Measurements from ENCODE around the gene LRFN2. TPM values are rescaled to one million over a fixed set of nuclear protein-coding genes. Genes with fewer than 3 reads are reported as not detected.

The LRFN2 gene
- total and polyA plus RNA-seq, 2 donors from 2014 or later = not detected

- Histone ChIP-seq H3K9me3 (ENCODE audit: control insufficient read depth in 2 of 3, insufficient read depth in 1 of 3, low read length in 3 of 3) (no peaks in the 10 kb centered on the region), H3K36me3 (ENCODE audit: control insufficient read depth in 2 of 3, insufficient read depth in 3 of 3, low read length in 3 of 3) (no peaks in the 10 kb centered on the region), H3K27me3 (ENCODE audit: control insufficient read depth, insufficient read depth, low read length) (no peaks in the 10 kb centered on the region), H3K4me1 (ENCODE audit: control insufficient read depth in 2 of 3, insufficient read depth in 2 of 3, low read depth in 1 of 3, low read length in 3 of 3) (no peaks in the 10 kb centered on the region), H3K27ac (ENCODE audit: low read depth in 2 of 2, low read length in 2 of 2) (no peak overlapping the region), H3K9ac (ENCODE audit: low read length in 3 of 3) (no peak overlapping the region), H3K4me3 (ENCODE audit: low read length in 3 of 3) (no peak overlapping the region)
- no peak for TF ChIP-seq CTCF (IDR thresholded peaks at IDR 0.05; ENCODE audit: borderline replicate concordance, extremely low read depth, insufficient read depth)
- intact Hi-C loops (cut with DNase I) = no loop called here
- DNase-seq (no peak), FAIRE-seq (no peak)
Measured at GRCh38 chr6:40380271-40380670, 206.9 kb downstream of the LRFN2 start.

- H3K36me3 ChIP-seq (ENCODE audit: control insufficient read depth in 2 of 3, insufficient read depth in 3 of 3, low read length in 3 of 3) = no peaks in the 10 kb centered on the region
- no peak overlapping the region for H3K9ac ChIP-seq (ENCODE audit: low read length in 3 of 3)
- H3K4me1 ChIP-seq (ENCODE audit: control insufficient read depth in 2 of 3, insufficient read depth in 2 of 3, low read depth in 1 of 3, low read length in 3 of 3) = no peaks in the 10 kb centered on the region
- no peak for TF ChIP-seq CTCF (IDR thresholded peaks at IDR 0.05; ENCODE audit: borderline replicate concordance, extremely low read depth, insufficient read depth)
- no peaks in the 10 kb centered on the region for H3K9me3 ChIP-seq (ENCODE audit: control insufficient read depth in 2 of 3, insufficient read depth in 1 of 3, low read length in 3 of 3)
- intact Hi-C loops (cut with DNase I) = no loop called here
- H3K27me3 ChIP-seq (ENCODE audit: control insufficient read depth, insufficient read depth, low read length) = no peaks in the 10 kb centered on the region
- no peak overlapping the region for H3K27ac ChIP-seq (ENCODE audit: low read depth in 2 of 2, low read length in 2 of 2)
- DNase-seq (no peak), FAIRE-seq (no peak)
- H3K4me3 ChIP-seq (ENCODE audit: low read length in 3 of 3) = no peak overlapping the region
Measured at GRCh38 chr6:40379811-40380210, 207.4 kb downstream of the LRFN2 start.

GRCh38 chr6:40378725-40379074, 208.5 kb downstream of the LRFN2 start:
- H3K4me3 ChIP-seq (ENCODE audit: low read length in 3 of 3) = no peak overlapping the region
- no peak for FAIRE-seq
- intact Hi-C loops (cut with DNase I) = no loop called here

More at GRCh38 chr6:40378725-40379074, 208.5 kb downstream of the LRFN2 start:
- H3K27me3 ChIP-seq (ENCODE audit: control insufficient read depth, insufficient read depth, low read length) = no peaks in the 10 kb centered on the region
- no peak overlapping the region for H3K27ac ChIP-seq (ENCODE audit: low read depth in 2 of 2, low read length in 2 of 2)
- H3K36me3 ChIP-seq (ENCODE audit: control insufficient read depth in 2 of 3, insufficient read depth in 3 of 3, low read length in 3 of 3) = no peaks in the 10 kb centered on the region
- no peaks in the 10 kb centered on the region for H3K4me1 ChIP-seq (ENCODE audit: control insufficient read depth in 2 of 3, insufficient read depth in 2 of 3, low read depth in 1 of 3, low read length in 3 of 3)
- DNase-seq = no peak
- no peak for TF ChIP-seq CTCF (IDR thresholded peaks at IDR 0.05; ENCODE audit: borderline replicate concordance, extremely low read depth, insufficient read depth)
- H3K9me3 ChIP-seq (ENCODE audit: control insufficient read depth in 2 of 3, insufficient read depth in 1 of 3, low read length in 3 of 3) = no peaks in the 10 kb centered on the region
- H3K9ac ChIP-seq (ENCODE audit: low read length in 3 of 3) = no peak overlapping the region

Data from kidney (tissue), 14 donors.